Heart left ventricle (tissue), 13 donors: ENCODE results near the gene SLC43A1.

Experiments
- POLR2A ChIP-seq, 2 donors: fragments of 450-650 bp; IDR thresholded peaks; one replicate each; pipeline ENCODE4 v1.6.1; 2017; ENCODE audit warnings: antibody characterized with exemption in 2 of 2, mild to moderate bottlenecking in 2 of 2, moderate library complexity in 2 of 2
- TF ChIP-seq, protein P1 (sequence below), 12 donors: fragments of 200-600 bp; sonication (generic) in 4 of 12; IDR thresholded peaks; one replicate each; pipeline versions ENCODE4 v1.5.0 to v1.8.0; 2018 to 2022; ENCODE audit warnings: antibody characterized with exemption in 12 of 12, mild to moderate bottlenecking in 5 of 12
- donor health status: ischemic (EF 13 %, LVEDD 7.1; RV severe dilation, severe dysfunction).
- donor health status: DM: no; HTN: yes; CAD: no.
- donor health status: DM: no; HTN: no; CAD: no.
- donor health status: ischemic (EF 25% LVEDD 6.9; RV normal size, moderate dysfunction).
- donor health status: ischemic (EF 25% LVEDD 5.7; RV mildly dilated, moderate dysfunction).
- donor health status: ischemic (EF 35%, LVEDD 5.7; RV mildly dilated, moderate dysfunction).
- donor health status: nonischemic (EF 11% LVEDD 7.7; RV severe dilation, severe dysfunction).
- donor health status: DM: yes; HTN: yes; CAD: no.
- donor health status: PGD.
- donor health status: ischemic (EF 29% LVEDD 5.4; RV normal size, mild dysfunction).
- donor health status: nonischemic (EF 23%, LVEDD 6.1; RV moderate dilation, normal function).

DNA sequence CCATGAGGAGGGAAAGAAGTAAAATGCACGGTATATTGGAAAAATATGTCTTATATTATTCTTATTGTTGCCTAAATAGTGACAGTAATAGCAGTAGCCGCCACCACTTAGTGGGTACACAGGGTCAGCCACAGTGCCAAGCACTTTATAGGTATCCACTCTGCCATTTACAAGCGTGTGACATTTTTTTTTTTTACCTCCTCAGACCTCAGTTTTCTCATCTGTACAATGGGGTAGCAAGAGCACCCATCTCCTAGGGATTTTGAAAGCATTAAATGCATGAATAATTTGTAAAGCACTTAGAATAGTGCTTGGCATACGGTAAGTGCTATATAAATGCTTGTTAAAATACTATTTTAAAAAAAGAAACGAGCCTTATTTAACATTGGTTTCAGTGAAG lies 46.2 kb downstream of the SLC43A1 start:
- TF ChIP-seq POLR2A (IDR thresholded peaks at IDR 0.05): no peak
- TF ChIP-seq, protein P1, sequence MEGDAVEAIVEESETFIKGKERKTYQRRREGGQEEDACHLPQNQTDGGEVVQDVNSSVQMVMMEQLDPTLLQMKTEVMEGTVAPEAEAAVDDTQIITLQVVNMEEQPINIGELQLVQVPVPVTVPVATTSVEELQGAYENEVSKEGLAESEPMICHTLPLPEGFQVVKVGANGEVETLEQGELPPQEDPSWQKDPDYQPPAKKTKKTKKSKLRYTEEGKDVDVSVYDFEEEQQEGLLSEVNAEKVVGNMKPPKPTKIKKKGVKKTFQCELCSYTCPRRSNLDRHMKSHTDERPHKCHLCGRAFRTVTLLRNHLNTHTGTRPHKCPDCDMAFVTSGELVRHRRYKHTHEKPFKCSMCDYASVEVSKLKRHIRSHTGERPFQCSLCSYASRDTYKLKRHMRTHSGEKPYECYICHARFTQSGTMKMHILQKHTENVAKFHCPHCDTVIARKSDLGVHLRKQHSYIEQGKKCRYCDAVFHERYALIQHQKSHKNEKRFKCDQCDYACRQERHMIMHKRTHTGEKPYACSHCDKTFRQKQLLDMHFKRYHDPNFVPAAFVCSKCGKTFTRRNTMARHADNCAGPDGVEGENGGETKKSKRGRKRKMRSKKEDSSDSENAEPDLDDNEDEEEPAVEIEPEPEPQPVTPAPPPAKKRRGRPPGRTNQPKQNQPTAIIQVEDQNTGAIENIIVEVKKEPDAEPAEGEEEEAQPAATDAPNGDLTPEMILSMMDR (IDR thresholded peaks at IDR 0.05): no peak
